ENCODE results near the gene ANKRD18A. TPM values are rescaled to one million over a fixed set of nuclear protein-coding genes. Genes with fewer than 3 reads are reported as not detected.

Gene ANKRD18A
- total and polyA plus RNA-seq, 2 of the 13 experiments (the other 11 are each of a cell fraction or from before 2014, with no cell fraction given): 5.9 to 7.6 TPM

DNA sequence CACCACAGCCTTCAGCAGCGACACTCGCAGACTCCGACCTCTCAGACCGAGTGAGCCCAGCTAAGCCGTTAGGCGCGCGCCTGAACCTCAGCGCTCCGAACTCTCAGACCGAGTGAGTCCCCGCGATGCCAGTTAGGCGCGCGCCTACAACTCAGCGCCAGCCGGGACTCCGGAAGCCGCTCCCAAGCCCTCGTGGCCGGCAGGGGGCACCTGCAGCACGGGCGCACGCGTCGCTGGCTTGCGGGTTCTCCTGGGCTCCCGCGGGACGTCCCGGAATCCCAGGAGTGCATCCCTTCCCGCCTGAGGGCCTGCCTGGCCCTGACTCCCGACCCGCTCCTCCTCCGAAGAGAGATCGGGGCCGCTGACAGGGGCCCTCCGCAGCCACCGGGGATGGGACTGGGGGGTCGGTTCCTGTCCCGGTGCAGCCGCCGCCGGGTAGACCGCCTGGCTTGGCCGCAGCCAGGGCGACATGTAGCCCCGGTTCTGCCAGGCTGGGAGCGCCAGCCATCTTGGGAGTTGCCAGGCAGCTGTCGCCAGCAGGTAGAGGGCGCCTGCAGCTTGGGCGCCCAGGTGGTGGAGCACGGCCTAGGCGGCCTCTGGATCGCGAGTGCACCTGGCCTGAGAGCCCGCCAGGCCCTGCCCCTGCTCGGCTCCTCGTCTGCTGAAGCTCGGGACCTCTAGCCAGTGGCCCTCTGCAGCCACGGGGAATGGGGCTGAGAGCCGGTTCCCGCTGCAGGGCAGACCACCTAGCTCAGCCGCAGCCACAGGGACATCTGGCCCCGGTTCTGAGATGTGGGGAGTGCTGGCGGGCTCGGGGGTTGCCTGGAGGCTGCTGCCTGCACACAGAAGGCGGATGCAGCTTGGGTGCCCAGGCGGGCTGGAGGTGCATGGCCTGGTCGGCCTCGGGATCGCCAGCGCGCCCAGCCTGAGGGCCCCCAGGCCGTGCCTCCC is at the start of gene ANKRD18A (continued):
- TF ChIP-seq PHB2 (IDR thresholded peaks at IDR 0.05; ENCODE audit: partially characterized antibody) (no peak), PCBP1 (IDR thresholded peaks at IDR 0.05; ENCODE audit: borderline replicate concordance, low read depth, low read length) (no peak), PAWR (CRISPR knock-in tag; IDR thresholded peaks at IDR 0.05; ENCODE audit: borderline replicate concordance) (peak; percentile 36; the same call in 1 of the 2 replicates), ZC3H13 (CRISPR knock-in tag; IDR thresholded peaks at IDR 0.05) (0 out of 2 replicates have a peak, but pooled peaks have one; percentile 76), RBFOX2 (IDR thresholded peaks at IDR 0.05; ENCODE audit: low read depth, low read length) (peak; percentile 85), SNRNP70 (IDR thresholded peaks at IDR 0.05; ENCODE audit: low read depth, low read length) (no peak), POLR2A (IDR thresholded peaks at IDR 0.05; ENCODE audit: insufficient read depth in 1 of 2, low read depth in 2 of 2, low read length in 2 of 2) (peak; percentile 67 to 85), USF2 (IDR thresholded peaks at IDR 0.05; ENCODE audit: low read depth, low read length) (no peak), USF2 (CRISPR knock-in tag; IDR thresholded peaks at IDR 0.05; ENCODE audit: borderline replicate concordance) (peak; percentile 40; the same call in 1 of the 2 replicates), CENPBD1 (CRISPR knock-in tag; IDR thresholded peaks at IDR 0.05; ENCODE audit: borderline replicate concordance, low read depth) (0 out of 2 replicates have a peak, but pooled peaks have one; percentile 69), FOXO1 (CRISPR knock-in tag; IDR thresholded peaks at IDR 0.05) (no peak), HNRNPL (IDR thresholded peaks at IDR 0.05; ENCODE audit: low read depth, low read length) (peak; percentile 98), REPIN1 (CRISPR knock-in tag; IDR thresholded peaks at IDR 0.05; ENCODE audit: borderline replicate concordance, low read depth) (peak; percentile 86; the same call in 1 of the 2 replicates), HOXA9 (CRISPR knock-in tag; IDR thresholded peaks at IDR 0.05; ENCODE audit: borderline replicate concordance) (peak; percentile 50; the same call in 1 of the 2 replicates), ERF (CRISPR knock-in tag; IDR thresholded peaks at IDR 0.05) (no peak), ZNF274 (CRISPR knock-in tag; IDR thresholded peaks at IDR 0.05) (no peak; the same call in 1 of the 2 replicates), GTF2F1 (IDR thresholded peaks at IDR 0.05; ENCODE audit: low read length) (no peak), CHCHD3 (CRISPR knock-in tag; IDR thresholded peaks at IDR 0.05) (peak; percentile 37; the same call in 1 of the 2 replicates), JUND (CRISPR knock-in tag; IDR thresholded peaks at IDR 0.05) (peak; percentile 50; the same call in 1 of the 2 replicates), ZNF614 (CRISPR knock-in tag; IDR thresholded peaks at IDR 0.05; ENCODE audit: borderline replicate concordance) (no peak), ZNF569 (CRISPR knock-in tag; IDR thresholded peaks at IDR 0.05; ENCODE audit: borderline replicate concordance) (no peak)
- TF ChIP-seq, protein P1, sequence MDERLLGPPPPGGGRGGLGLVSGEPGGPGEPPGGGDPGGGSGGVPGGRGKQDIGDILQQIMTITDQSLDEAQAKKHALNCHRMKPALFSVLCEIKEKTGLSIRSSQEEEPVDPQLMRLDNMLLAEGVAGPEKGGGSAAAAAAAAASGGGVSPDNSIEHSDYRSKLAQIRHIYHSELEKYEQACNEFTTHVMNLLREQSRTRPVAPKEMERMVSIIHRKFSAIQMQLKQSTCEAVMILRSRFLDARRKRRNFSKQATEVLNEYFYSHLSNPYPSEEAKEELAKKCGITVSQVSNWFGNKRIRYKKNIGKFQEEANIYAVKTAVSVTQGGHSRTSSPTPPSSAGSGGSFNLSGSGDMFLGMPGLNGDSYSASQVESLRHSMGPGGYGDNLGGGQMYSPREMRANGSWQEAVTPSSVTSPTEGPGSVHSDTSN (CRISPR knock-in tag; IDR thresholded peaks at IDR 0.05): no peak
- TF ChIP-seq, protein P2, sequence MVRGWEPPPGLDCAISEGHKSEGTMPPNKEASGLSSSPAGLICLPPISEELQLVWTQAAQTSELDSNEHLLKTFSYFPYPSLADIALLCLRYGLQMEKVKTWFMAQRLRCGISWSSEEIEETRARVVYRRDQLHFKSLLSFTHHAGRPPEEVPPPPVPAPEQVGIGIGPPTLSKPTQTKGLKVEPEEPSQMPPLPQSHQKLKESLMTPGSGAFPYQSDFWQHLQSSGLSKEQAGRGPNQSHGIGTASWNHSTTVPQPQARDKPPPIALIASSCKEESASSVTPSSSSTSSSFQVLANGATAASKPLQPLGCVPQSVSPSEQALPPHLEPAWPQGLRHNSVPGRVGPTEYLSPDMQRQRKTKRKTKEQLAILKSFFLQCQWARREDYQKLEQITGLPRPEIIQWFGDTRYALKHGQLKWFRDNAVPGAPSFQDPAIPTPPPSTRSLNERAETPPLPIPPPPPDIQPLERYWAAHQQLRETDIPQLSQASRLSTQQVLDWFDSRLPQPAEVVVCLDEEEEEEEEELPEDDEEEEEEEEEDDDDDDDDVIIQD (CRISPR knock-in tag; IDR thresholded peaks at IDR 0.05; ENCODE audit: low read depth): peak; percentile 62
- TF ChIP-seq, protein P3, sequence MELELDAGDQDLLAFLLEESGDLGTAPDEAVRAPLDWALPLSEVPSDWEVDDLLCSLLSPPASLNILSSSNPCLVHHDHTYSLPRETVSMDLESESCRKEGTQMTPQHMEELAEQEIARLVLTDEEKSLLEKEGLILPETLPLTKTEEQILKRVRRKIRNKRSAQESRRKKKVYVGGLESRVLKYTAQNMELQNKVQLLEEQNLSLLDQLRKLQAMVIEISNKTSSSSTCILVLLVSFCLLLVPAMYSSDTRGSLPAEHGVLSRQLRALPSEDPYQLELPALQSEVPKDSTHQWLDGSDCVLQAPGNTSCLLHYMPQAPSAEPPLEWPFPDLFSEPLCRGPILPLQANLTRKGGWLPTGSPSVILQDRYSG (CRISPR knock-in tag; IDR thresholded peaks at IDR 0.05): no peak
